DND-41 (cell line): ENCODE data around the gene OR5AR1.

Source experiments
- EZH2 ChIP-seq: IDR thresholded peaks from 3 replicates; pipeline ENCODE4 v1.6.1; 2012; ENCODE audit warnings: borderline replicate concordance, low read depth, mild to moderate bottlenecking, moderate library complexity, low read length, inconsistent platforms; ENCODE audit not compliant: severe bottlenecking
- TF ChIP-seq, protein P1 (sequence below): IDR thresholded peaks from 2 replicates; pipeline ENCODE4 v1.5.1; 2012; ENCODE audit warnings: borderline replicate concordance, low read length, moderate library complexity, mild to moderate bottlenecking; ENCODE audit not compliant: poor library complexity, severe bottlenecking; ENCODE audit errors: extremely low read depth

DNA sequence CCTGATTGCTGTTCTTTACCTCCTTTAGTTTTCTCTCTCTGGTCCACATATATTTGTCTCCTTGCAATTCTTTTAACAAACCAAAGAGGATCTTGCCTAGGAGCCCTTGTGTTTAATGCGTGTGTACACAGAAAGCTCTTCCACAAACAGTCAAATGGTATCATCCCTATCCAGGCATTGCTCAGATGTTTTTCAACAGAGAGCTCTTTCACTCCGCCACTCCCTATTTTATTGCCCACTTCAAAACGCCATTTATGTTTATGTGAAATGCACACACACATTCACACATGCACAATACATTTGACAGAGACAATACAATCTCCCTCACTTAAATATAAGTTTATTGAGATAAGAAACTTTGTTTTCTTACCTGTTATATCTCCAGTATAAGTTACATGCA is 26.0 kb upstream of the OR5AR1 start:
- TF ChIP-seq, protein P1, sequence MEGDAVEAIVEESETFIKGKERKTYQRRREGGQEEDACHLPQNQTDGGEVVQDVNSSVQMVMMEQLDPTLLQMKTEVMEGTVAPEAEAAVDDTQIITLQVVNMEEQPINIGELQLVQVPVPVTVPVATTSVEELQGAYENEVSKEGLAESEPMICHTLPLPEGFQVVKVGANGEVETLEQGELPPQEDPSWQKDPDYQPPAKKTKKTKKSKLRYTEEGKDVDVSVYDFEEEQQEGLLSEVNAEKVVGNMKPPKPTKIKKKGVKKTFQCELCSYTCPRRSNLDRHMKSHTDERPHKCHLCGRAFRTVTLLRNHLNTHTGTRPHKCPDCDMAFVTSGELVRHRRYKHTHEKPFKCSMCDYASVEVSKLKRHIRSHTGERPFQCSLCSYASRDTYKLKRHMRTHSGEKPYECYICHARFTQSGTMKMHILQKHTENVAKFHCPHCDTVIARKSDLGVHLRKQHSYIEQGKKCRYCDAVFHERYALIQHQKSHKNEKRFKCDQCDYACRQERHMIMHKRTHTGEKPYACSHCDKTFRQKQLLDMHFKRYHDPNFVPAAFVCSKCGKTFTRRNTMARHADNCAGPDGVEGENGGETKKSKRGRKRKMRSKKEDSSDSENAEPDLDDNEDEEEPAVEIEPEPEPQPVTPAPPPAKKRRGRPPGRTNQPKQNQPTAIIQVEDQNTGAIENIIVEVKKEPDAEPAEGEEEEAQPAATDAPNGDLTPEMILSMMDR: no peak
- TF ChIP-seq EZH2: no peak
